ENCODE results near the gene RAB10. TPM values are rescaled to one million over a fixed set of nuclear protein-coding genes. Genes with fewer than 3 reads are reported as not detected.

Gene RAB10
- total RNA-seq, 2 experiments from 2014 or later = 13.5 to 13.8 TPM

- ChIA-PET POLR2A (no interaction called here), CTCF (no interaction called here)
- Histone ChIP-seq H3K27ac (ENCODE audit: low read depth in 1 of 2, low read length in 2 of 2) (no peak overlapping the region), H3K36me3 (ENCODE audit: insufficient read depth, low read length) (no peaks in the 10 kb centered on the region), H3K27me3 (ENCODE audit: control insufficient read depth in 1 of 2, insufficient read depth in 2 of 2, low read length in 2 of 2) (no peaks in the 10 kb centered on the region), H3K9me3 (ENCODE audit: control insufficient read depth in 1 of 2, insufficient read depth in 1 of 2, low read length in 2 of 2) (no peaks in the 10 kb centered on the region), H3K4me1 (ENCODE audit: insufficient read depth, low read length) (no peaks in the 10 kb centered on the region), H3K4me3 (ENCODE audit: low read length) (no peak overlapping the region)
- DNase-seq (no peak), ATAC-seq (ENCODE audit: poor library complexity) (no peak)
- intact Hi-C loops (cut with DNase I, micrococcal nuclease) = no loop called here
- no peak overlapping the region for H3K27ac Mint-ChIP-seq
- H3K27me3 Mint-ChIP-seq = no peaks in the 10 kb centered on the region
- TF ChIP-seq CTCF (IDR thresholded peaks at IDR 0.05) = no peak
- no peaks in the 10 kb centered on the region for H3K9me3 Mint-ChIP-seq
- H3K4me1 Mint-ChIP-seq (ENCODE audit: low read depth) = no peaks in the 10 kb centered on the region
- no peak overlapping the region for H3K4me3 Mint-ChIP-seq
- H3K36me3 Mint-ChIP-seq (ENCODE audit: low read depth) = no peaks in the 10 kb centered on the region
Measured at GRCh38 chr2:26008095-26008494, 25.8 kb upstream of the RAB10 start.

GRCh38 chr2:26008851-26009566 lies 24.9 kb upstream of the RAB10 start:
- Histone ChIP-seq H3K27ac (ENCODE audit: low read depth in 1 of 2, low read length in 2 of 2) (no peak overlapping the region), H3K27me3 (ENCODE audit: control insufficient read depth in 1 of 2, insufficient read depth in 2 of 2, low read length in 2 of 2) (no peaks in the 10 kb centered on the region), H3K4me1 (ENCODE audit: insufficient read depth, low read length) (no peaks in the 10 kb centered on the region), H3K4me3 (ENCODE audit: low read length) (no peak overlapping the region), H3K36me3 (ENCODE audit: insufficient read depth, low read length) (no peaks in the 10 kb centered on the region), H3K9me3 (ENCODE audit: control insufficient read depth in 1 of 2, insufficient read depth in 1 of 2, low read length in 2 of 2) (no peaks in the 10 kb centered on the region)
- no peak for TF ChIP-seq CTCF (IDR thresholded peaks at IDR 0.05)
- ChIA-PET POLR2A (no interaction called here), CTCF (no interaction called here)
- Mint-ChIP-seq H3K4me3 (no peak overlapping the region), H3K27me3 (no peaks in the 10 kb centered on the region), H3K4me1 (ENCODE audit: low read depth) (no peaks in the 10 kb centered on the region), H3K36me3 (ENCODE audit: low read depth) (no peaks in the 10 kb centered on the region), H3K9me3 (no peaks in the 10 kb centered on the region), H3K27ac (no peak overlapping the region)
- intact Hi-C loops (cut with DNase I, micrococcal nuclease) = no loop called here
- ATAC-seq (ENCODE audit: poor library complexity) (no peak), DNase-seq (peak in 3 of 14 experiments; percentile 33 to 78 (median 66))

- ATAC-seq (ENCODE audit: poor library complexity) = no peak
- TF ChIP-seq CTCF (IDR thresholded peaks at IDR 0.05) = no peak
- Mint-ChIP-seq H3K27me3 (no peaks in the 10 kb centered on the region), H3K36me3 (ENCODE audit: low read depth) (no peaks in the 10 kb centered on the region), H3K9me3 (no peaks in the 10 kb centered on the region), H3K4me1 (ENCODE audit: low read depth) (no peaks in the 10 kb centered on the region), H3K4me3 (no peak overlapping the region), H3K27ac (no peak overlapping the region)
- no peaks in the 10 kb centered on the region for H3K4me1 ChIP-seq (ENCODE audit: insufficient read depth, low read length)
- no peak overlapping the region for H3K27ac ChIP-seq (ENCODE audit: low read depth in 1 of 2, low read length in 2 of 2)
- no peaks in the 10 kb centered on the region for H3K36me3 ChIP-seq (ENCODE audit: insufficient read depth, low read length)
- ChIA-PET POLR2A (no interaction called here), CTCF (no interaction called here)
- H3K4me3 ChIP-seq (ENCODE audit: low read length) = no peak overlapping the region
- H3K27me3 ChIP-seq (ENCODE audit: control insufficient read depth in 1 of 2, insufficient read depth in 2 of 2, low read length in 2 of 2) = no peaks in the 10 kb centered on the region
- no peaks in the 10 kb centered on the region for H3K9me3 ChIP-seq (ENCODE audit: control insufficient read depth in 1 of 2, insufficient read depth in 1 of 2, low read length in 2 of 2)
- no peak for DNase-seq
- intact Hi-C loops (cut with DNase I, micrococcal nuclease) = no loop called here
Measured at GRCh38 chr2:26009567-26009963, 24.3 kb upstream of the RAB10 start.
